GM21528 (cell line): ENCODE results near the gene CD180.

ENCODE experiments used
- ATAC-seq: cut with Tn5 transposase; IDR thresholded peaks from one replicate; pipeline ENCODE4 v1.9.1; 2021; ENCODE audit warnings: mild to moderate bottlenecking, moderate library complexity; ENCODE audit not compliant: unreplicated experiment, low FRiP score

The CD180 gene

GRCh38 chr5:67214707-67215447 lies 18.3 kb upstream of the CD180 start:
- ATAC-seq: no peak

GRCh38 chr5:67214036-67214435 lies 17.4 kb upstream of the CD180 start:
- ATAC-seq: no peak

- no peak for ATAC-seq
Observed at GRCh38 chr5:67211926-67212325, 15.3 kb upstream of the CD180 start.

- no peak for ATAC-seq
Observed at GRCh38 chr5:67209141-67209771, 12.7 kb upstream of the CD180 start.

GRCh38 chr5:67208403-67208802 lies 11.8 kb upstream of the CD180 start:
- ATAC-seq: no peak

- ATAC-seq: peak; percentile 79
Observed at GRCh38 chr5:67206929-67207328, 10.3 kb upstream of the CD180 start.

- peak; percentile 38 for ATAC-seq
Observed at GRCh38 chr5:67206461-67206860, 9.9 kb upstream of the CD180 start.

- no peak for ATAC-seq
Observed at GRCh38 chr5:67205981-67206380, 9.4 kb upstream of the CD180 start.

- ATAC-seq: no peak
Observed at GRCh38 chr5:67204821-67205220, 8.2 kb upstream of the CD180 start.

- ATAC-seq: no peak
Observed at GRCh38 chr5:67203701-67204074, 7.1 kb upstream of the CD180 start.

- no peak for ATAC-seq
Observed at GRCh38 chr5:67202828-67203227, 6.2 kb upstream of the CD180 start.

- ATAC-seq: no peak
Observed at GRCh38 chr5:67201897-67202549, 5.4 kb upstream of the CD180 start.

- peak; percentile 32 for ATAC-seq
Observed at GRCh38 chr5:67200809-67201562, 4.4 kb upstream of the CD180 start.

GRCh38 chr5:67199859-67200258 lies 3.3 kb upstream of the CD180 start:
- no peak for ATAC-seq

- ATAC-seq: no peak
Observed at GRCh38 chr5:67198917-67199316, 2.3 kb upstream of the CD180 start.

GRCh38 chr5:67197536-67197935 lies 937 bp upstream of the CD180 start:
- no peak for ATAC-seq

- ATAC-seq: no peak
Observed at GRCh38 chr5:67195406-67196275, 958 bp downstream of the CD180 start.

- no peak for ATAC-seq
Observed at GRCh38 chr5:67194166-67194565, 2.4 kb downstream of the CD180 start.

- no peak for ATAC-seq
Observed at GRCh38 chr5:67193439-67193807, 3.2 kb downstream of the CD180 start.

GRCh38 chr5:67192719-67193438 lies 3.7 kb downstream of the CD180 start:
- ATAC-seq: no peak
